ENCODE measurements around the gene PRPH.

The PRPH gene

GRCh38 chr12:49327368-49327767 is 32.4 kb downstream of the PRPH start:
- no peaks in the 10 kb centered on the region for H3K27me3 ChIP-seq (ENCODE audit: control insufficient read depth, insufficient read depth, low read length)
- no peak overlapping the region for H3K4me3 ChIP-seq (ENCODE audit: low read depth, low read length)
- H2AFZ ChIP-seq: no peak overlapping the region
- H3K9ac ChIP-seq: no peak overlapping the region
- no peaks in the 10 kb centered on the region for H3K79me2 ChIP-seq
- H3K4me1 ChIP-seq: no peaks in the 10 kb centered on the region
- H3K36me3 ChIP-seq (ENCODE audit: control insufficient read depth, insufficient read depth, low read length): no peaks in the 10 kb centered on the region
- no peaks in the 10 kb centered on the region for H3K9me3 ChIP-seq (ENCODE audit: control insufficient read depth, low read length)
- no peak overlapping the region for H3K27ac ChIP-seq
- TF ChIP-seq CTCF (IDR thresholded peaks at IDR 0.05): no peak
- no peak overlapping the region for H3K4me2 ChIP-seq (ENCODE audit: low read length)

- TF ChIP-seq CTCF (IDR thresholded peaks at IDR 0.05): no peak
- H3K9ac ChIP-seq: no peak overlapping the region
- H3K27me3 ChIP-seq (ENCODE audit: control insufficient read depth, insufficient read depth, low read length): no peaks in the 10 kb centered on the region
- no peak overlapping the region for H3K27ac ChIP-seq
- H3K36me3 ChIP-seq (ENCODE audit: control insufficient read depth, insufficient read depth, low read length): no peaks in the 10 kb centered on the region
- H3K79me2 ChIP-seq: no peaks in the 10 kb centered on the region
- H3K4me3 ChIP-seq (ENCODE audit: low read depth, low read length): no peak overlapping the region
- H2AFZ ChIP-seq: no peak overlapping the region
- no peaks in the 10 kb centered on the region for H3K9me3 ChIP-seq (ENCODE audit: control insufficient read depth, low read length)
- H3K4me2 ChIP-seq (ENCODE audit: low read length): no peak overlapping the region
- no peaks in the 10 kb centered on the region for H3K4me1 ChIP-seq
These were observed 32.9 kb downstream of the PRPH start for GRCh38 chr12:49327887-49328286.

- H3K27me3 ChIP-seq (ENCODE audit: control insufficient read depth, insufficient read depth, low read length): no peaks in the 10 kb centered on the region
- no peak overlapping the region for H3K4me2 ChIP-seq (ENCODE audit: low read length)
- no peaks in the 10 kb centered on the region for H3K9me3 ChIP-seq (ENCODE audit: control insufficient read depth, low read length)
- no peak overlapping the region for H3K9ac ChIP-seq
- no peak overlapping the region for H2AFZ ChIP-seq
- no peak overlapping the region for H3K4me3 ChIP-seq (ENCODE audit: low read depth, low read length)
- TF ChIP-seq CTCF (IDR thresholded peaks at IDR 0.05): no peak
- H3K79me2 ChIP-seq: no peaks in the 10 kb centered on the region
- H3K4me1 ChIP-seq: no peaks in the 10 kb centered on the region
- no peak overlapping the region for H3K27ac ChIP-seq
- no peaks in the 10 kb centered on the region for H3K36me3 ChIP-seq (ENCODE audit: control insufficient read depth, insufficient read depth, low read length)
These were observed 33.9 kb downstream of the PRPH start for GRCh38 chr12:49328816-49329215.

GRCh38 chr12:49330032-49330619 is 35.2 kb downstream of the PRPH start:
- no peaks in the 10 kb centered on the region for H3K27me3 ChIP-seq (ENCODE audit: control insufficient read depth, insufficient read depth, low read length)
- no peak overlapping the region for H3K27ac ChIP-seq
- no peak overlapping the region for H3K9ac ChIP-seq
- no peak overlapping the region for H3K4me3 ChIP-seq (ENCODE audit: low read depth, low read length)
- H3K9me3 ChIP-seq (ENCODE audit: control insufficient read depth, low read length): no peaks in the 10 kb centered on the region
- no peaks in the 10 kb centered on the region for H3K79me2 ChIP-seq
- H3K36me3 ChIP-seq (ENCODE audit: control insufficient read depth, insufficient read depth, low read length): no peaks in the 10 kb centered on the region
- H2AFZ ChIP-seq: no peak overlapping the region
- no peak for TF ChIP-seq CTCF (IDR thresholded peaks at IDR 0.05)
- no peak overlapping the region for H3K4me2 ChIP-seq (ENCODE audit: low read length)
- no peaks in the 10 kb centered on the region for H3K4me1 ChIP-seq

- no peak for TF ChIP-seq CTCF (IDR thresholded peaks at IDR 0.05)
- no peak overlapping the region for H3K27ac ChIP-seq
- no peak overlapping the region for H3K4me2 ChIP-seq (ENCODE audit: low read length)
- no peak overlapping the region for H2AFZ ChIP-seq
- H3K36me3 ChIP-seq (ENCODE audit: control insufficient read depth, insufficient read depth, low read length): no peaks in the 10 kb centered on the region
- H3K27me3 ChIP-seq (ENCODE audit: control insufficient read depth, insufficient read depth, low read length): no peaks in the 10 kb centered on the region
- H3K79me2 ChIP-seq: no peaks in the 10 kb centered on the region
- no peak overlapping the region for H3K9ac ChIP-seq
- H3K4me3 ChIP-seq (ENCODE audit: low read depth, low read length): no peak overlapping the region
- no peaks in the 10 kb centered on the region for H3K4me1 ChIP-seq
- no peaks in the 10 kb centered on the region for H3K9me3 ChIP-seq (ENCODE audit: control insufficient read depth, low read length)
These were observed 35.9 kb downstream of the PRPH start for GRCh38 chr12:49330631-49331379.
